Mucosa of rectum (tissue), 2 donors: ENCODE data around the gene NRDE2.

Experiments used
- H3K27ac ChIP-seq, 2 donors: one replicate each; pipeline ENCODE4 v1.7.0; 2013; ENCODE audit warnings: inconsistent platforms in 2 of 2, low read depth in 2 of 2, low read length in 2 of 2
- H3K27me3 ChIP-seq, 2 donors: one replicate each; pipeline ENCODE4 v1.7.0; 2013; ENCODE audit warnings: low read length in 2 of 2; ENCODE audit not compliant: control insufficient read depth in 2 of 2, insufficient read depth in 2 of 2
- H3K36me3 ChIP-seq, 2 donors: one replicate each; pipeline ENCODE4 v1.7.0; 2013; ENCODE audit warnings: low read length in 2 of 2; ENCODE audit not compliant: control insufficient read depth in 2 of 2, insufficient read depth in 2 of 2
- H3K4me1 ChIP-seq, 2 donors: one replicate each; pipeline ENCODE4 v1.7.0; 2013; ENCODE audit warnings: low read length in 2 of 2, mild to moderate bottlenecking in 1 of 2; ENCODE audit not compliant: control insufficient read depth in 2 of 2, insufficient read depth in 2 of 2
- H3K4me3 ChIP-seq, 2 donors: one replicate each; pipeline ENCODE4 v1.7.0; 2013; ENCODE audit warnings: low read length in 2 of 2
- H3K9ac ChIP-seq, 2 donors: one replicate each; pipeline ENCODE4 v1.7.0; 2013; ENCODE audit warnings: low read length in 2 of 2, low read depth in 1 of 2, mild to moderate bottlenecking in 1 of 2
- H3K9me3 ChIP-seq, 2 donors: one replicate each; pipeline ENCODE4 v1.7.0; 2013; ENCODE audit warnings: low read length in 2 of 2; ENCODE audit not compliant: control insufficient read depth in 2 of 2
- donor health status: healthy.
- donor health status: Normal muscosa, but diverticular disease.

Gene NRDE2, protein sequence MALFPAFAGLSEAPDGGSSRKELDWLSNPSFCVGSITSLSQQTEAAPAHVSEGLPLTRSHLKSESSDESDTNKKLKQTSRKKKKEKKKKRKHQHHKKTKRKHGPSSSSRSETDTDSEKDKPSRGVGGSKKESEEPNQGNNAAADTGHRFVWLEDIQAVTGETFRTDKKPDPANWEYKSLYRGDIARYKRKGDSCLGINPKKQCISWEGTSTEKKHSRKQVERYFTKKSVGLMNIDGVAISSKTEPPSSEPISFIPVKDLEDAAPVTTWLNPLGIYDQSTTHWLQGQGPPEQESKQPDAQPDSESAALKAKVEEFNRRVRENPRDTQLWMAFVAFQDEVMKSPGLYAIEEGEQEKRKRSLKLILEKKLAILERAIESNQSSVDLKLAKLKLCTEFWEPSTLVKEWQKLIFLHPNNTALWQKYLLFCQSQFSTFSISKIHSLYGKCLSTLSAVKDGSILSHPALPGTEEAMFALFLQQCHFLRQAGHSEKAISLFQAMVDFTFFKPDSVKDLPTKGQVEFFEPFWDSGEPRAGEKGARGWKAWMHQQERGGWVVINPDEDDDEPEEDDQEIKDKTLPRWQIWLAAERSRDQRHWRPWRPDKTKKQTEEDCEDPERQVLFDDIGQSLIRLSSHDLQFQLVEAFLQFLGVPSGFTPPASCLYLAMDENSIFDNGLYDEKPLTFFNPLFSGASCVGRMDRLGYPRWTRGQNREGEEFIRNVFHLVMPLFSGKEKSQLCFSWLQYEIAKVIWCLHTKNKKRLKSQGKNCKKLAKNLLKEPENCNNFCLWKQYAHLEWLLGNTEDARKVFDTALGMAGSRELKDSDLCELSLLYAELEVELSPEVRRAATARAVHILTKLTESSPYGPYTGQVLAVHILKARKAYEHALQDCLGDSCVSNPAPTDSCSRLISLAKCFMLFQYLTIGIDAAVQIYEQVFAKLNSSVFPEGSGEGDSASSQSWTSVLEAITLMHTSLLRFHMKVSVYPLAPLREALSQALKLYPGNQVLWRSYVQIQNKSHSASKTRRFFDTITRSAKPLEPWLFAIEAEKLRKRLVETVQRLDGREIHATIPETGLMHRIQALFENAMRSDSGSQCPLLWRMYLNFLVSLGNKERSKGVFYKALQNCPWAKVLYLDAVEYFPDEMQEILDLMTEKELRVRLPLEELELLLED

DNA sequence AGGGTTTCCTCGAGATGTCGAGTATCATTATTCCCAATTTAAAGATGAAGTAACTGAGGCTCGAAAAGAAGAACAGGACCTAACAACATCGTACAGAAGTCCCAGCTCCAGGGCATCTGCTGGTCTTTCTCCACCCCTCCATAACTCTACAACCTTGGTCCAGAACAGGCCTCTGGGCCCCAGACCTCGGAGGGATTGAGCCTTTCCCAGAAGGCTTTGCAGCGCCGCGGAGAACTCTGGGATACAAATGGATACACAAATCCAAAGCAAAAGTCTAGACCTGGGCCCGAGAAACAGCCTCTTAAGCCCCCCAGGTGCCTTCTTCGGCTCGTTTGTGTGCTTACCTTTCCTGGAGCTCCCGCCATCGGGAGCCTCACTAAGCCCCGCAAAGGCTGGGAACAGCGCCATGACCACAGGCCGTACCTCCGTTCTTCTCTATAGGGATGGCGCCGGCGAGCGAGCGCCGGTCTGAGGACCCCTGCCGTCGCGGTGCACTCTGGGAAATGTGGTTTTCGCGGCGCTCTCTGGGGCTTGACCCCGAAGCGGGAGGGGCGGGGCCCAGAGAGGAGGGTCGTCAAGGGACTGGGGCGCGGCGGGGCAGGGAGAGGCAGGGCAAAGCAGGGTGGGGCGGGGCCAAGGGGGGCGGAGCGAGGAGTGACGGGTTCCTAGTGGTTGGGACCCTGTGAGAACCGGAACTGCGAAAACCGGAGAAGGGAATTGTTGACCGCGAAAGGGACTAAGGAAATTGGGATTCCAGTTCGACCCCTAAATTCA is at the start of gene NRDE2:
NRDE2 (minus strand) TSS at position 445 of the 774 bp plus-strand sequence; CDS start at position 408, 37 bp downstream.
- Histone ChIP-seq H3K4me1 (peaks cover 3% of the 10 kb centered on the region in 2 donors), H3K27ac (peak within 1 kb of the TSS; percentile 67 to 83), H3K27me3 (no peaks in the 10 kb centered on the region), H3K4me3 (peak within 1 kb of the TSS; percentile 83 to 94), H3K9ac (peak within 1 kb of the TSS; percentile 74 to 95), H3K36me3 (no peaks in the 10 kb centered on the region), H3K9me3 (no peaks in the 10 kb centered on the region)

DNA sequence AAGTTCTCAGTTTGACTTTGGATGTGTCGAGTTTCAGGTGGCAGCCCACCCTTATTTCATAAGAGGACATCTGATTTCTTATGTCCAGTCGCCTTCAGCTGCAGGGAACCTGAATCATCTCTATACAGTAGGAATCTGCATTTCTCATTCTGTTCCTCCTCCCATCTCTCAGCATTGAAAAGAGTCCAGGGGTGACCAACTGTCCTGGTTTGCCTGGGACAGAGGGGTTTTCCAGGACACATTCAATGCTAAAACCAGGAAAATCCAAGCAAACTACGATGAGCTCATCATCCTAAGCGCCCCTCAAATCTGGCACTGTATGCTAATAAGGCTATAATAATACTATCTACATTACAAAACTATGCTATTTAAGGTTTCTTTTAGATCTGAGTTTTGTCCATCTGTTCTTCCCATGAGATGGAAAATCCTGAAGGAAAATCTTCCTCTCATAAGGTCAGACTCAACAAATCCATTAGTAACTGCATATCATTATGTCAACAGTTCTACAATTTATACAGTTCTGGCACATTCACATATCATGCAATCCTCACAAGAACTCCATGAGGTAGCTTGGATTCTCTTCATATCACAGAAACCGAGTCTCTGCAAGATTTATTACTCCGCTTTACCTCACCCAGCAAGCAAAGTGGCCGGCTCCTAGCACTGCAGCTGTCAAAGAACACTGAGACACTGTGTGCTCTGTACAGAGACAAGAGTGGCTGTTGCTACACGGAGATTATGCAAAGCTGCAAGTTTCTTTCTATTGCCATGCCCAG is 49.5 kb upstream of the NRDE2 start:
- Histone ChIP-seq H3K36me3 (no peaks in the 10 kb centered on the region), H3K4me1 (peaks cover 30% of the 10 kb centered on the region in 2 donors), H3K9me3 (no peaks in the 10 kb centered on the region), H3K4me3 (peak overlapping the region; percentile 78 to 92), H3K27ac (peak overlapping the region; percentile 99 to 100), H3K9ac (peak overlapping the region; percentile 93 to 99), H3K27me3 (no peaks in the 10 kb centered on the region)

DNA sequence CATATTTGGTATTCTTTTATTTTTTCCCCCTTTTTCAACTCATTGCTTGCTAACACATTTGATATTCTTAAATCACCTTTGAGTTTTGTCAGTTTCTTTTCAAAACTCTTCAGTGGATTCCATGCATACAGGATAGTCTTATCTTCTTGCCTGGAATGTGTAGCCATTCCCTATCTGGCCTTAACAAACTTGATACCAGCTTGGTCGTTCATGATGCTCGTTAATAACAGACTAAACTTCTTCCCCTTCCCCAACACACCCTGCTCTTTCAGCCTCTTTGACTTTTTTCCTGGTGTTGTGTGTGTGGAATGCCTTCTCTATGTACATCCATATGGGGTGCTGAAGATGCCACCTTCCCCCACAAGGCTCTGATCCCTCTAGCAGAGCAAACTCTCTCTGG is 47.4 kb upstream of the NRDE2 start:
- Histone ChIP-seq H3K36me3 (no peaks in the 10 kb centered on the region), H3K27ac (no peak overlapping the region), H3K4me1 (peaks cover 18 to 20% of the 10 kb centered on the region in 2 donors), H3K27me3 (no peaks in the 10 kb centered on the region), H3K4me3 (no peak overlapping the region), H3K9ac (no peak overlapping the region), H3K9me3 (no peaks in the 10 kb centered on the region)

DNA sequence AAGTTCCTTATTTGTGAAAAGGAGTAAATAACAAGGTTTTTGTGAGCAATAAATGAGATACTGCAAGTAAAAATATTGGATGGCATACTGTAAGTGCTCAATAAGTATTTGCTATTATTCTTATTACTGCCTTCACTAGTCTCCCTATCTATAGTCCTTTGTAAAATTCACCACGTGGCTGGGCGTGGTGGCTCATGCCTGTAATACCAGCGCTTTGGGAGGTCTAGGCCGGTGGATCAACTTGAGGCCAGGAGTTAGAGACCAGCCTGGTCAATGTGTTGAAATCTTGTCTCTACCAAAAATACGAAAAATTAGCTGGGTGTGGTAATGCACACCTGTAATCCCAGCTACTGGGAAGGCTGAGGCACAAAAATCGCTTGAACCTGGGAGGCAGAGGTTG is 46.5 kb upstream of the NRDE2 start:
- H3K4me3 ChIP-seq, result no peak overlapping the region
- H3K9me3 ChIP-seq, result no peaks in the 10 kb centered on the region
- peaks cover 15 to 17% of the 10 kb centered on the region in 2 donors for H3K4me1 ChIP-seq
- no peaks in the 10 kb centered on the region for H3K36me3 ChIP-seq
- H3K27me3 ChIP-seq, result no peaks in the 10 kb centered on the region
- no peak overlapping the region for H3K27ac ChIP-seq
- H3K9ac ChIP-seq, result no peak overlapping the region

DNA sequence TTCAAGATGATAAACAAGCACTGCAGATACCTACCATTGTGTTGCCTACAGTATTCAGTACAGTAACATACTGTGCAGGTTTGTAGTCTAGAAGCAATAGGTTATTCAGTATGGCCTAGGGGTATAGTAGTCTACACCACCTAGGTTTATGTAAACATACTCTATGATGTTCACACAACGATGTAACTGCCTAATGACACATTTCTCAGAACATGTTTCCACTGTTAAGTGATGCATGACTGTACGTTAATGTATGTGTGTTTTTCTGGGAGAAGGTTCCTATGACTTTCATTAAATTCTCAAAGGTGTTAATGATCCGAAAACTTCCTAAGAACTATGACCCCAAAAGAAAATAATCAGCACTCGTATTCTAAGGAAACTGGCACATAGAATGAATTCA is 44.2 kb upstream of the NRDE2 start:
- Histone ChIP-seq H3K9ac (no peak overlapping the region), H3K27me3 (no peaks in the 10 kb centered on the region), H3K4me3 (no peak overlapping the region), H3K36me3 (no peaks in the 10 kb centered on the region), H3K4me1 (peaks cover 2% of the 10 kb centered on the region in 2 donors), H3K9me3 (no peaks in the 10 kb centered on the region), H3K27ac (no peak overlapping the region)

DNA sequence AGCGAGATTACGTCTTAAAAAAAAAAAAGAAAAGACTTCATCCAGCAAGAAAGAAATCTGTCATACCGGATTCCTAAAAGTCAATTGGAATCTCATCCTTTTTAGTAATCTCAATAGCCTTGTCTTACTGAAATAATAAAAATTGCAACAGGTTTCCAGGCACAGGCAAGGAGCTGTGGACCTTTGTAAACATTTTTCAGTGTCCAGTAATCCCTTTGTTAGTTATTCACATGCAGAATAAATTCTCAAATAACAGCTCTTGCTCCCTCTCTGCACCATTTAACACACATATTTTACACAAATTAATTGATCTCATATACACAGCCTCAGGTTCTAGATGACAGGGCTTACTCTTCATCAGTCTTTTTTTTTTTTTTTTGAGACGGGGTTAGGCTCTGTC is 43.1 kb upstream of the NRDE2 start:
- H3K4me1 ChIP-seq, result no peaks in the 10 kb centered on the region
- no peaks in the 10 kb centered on the region for H3K27me3 ChIP-seq
- H3K27ac ChIP-seq, result no peak overlapping the region
- H3K9ac ChIP-seq, result no peak overlapping the region
- no peak overlapping the region for H3K4me3 ChIP-seq
- H3K9me3 ChIP-seq, result no peaks in the 10 kb centered on the region
- no peaks in the 10 kb centered on the region for H3K36me3 ChIP-seq

DNA sequence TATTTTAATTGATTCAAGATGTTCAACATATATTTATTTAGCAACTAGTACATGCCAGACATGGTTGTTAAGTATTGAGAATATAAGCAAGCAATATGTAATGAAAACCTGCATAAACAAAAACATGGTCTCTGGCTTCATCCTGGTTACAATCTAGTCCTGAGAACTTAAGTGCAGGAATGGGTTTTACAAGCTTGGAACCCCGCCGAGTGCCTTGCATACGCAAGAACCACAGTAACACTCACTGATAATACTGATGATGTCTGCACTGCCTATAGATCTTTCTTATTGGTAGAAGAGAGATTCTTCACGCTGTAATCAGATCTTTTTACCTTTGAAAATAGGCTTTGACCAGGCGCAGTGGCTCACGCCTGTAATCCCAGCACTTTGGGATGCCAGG is 42.1 kb upstream of the NRDE2 start:
- H3K9ac ChIP-seq, result no peak overlapping the region

DNA sequence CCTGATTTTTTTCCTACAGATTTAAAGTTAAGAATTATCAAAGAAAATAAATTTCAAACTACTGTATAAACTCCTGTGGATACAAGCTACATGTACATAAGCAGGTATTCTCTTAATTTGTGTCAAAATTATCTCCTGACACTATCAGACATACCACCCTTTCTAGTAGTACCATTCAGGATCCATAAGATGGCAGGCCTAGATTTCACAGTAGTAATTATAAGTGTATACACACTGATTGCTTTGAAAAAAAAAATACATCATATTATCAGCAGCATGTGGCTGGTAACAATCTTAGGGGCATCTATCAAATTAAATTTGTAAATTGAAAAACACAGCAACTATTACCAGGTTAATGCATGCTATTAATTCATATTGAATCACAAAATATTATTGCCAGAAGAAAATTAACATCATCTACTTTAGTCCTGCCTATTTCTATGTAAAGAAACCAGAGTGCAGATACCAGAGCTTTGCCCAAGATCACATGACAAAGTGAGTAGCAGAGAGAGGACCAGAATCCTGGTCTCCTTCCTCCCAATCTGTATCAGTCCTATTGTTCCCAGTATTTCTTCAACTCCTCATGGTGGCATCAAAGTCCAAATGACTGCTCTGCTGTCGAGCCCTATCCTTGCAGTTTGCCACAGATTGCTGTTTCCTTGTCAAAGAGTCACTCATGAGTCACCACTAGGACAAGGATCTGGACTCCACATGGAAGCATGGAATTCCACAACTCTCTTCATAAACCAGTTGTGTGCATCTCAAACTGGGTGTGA is 37.4 kb upstream of the NRDE2 start:
- no peaks in the 10 kb centered on the region for H3K27me3 ChIP-seq
- no peak overlapping the region for H3K27ac ChIP-seq
- no peaks in the 10 kb centered on the region for H3K9me3 ChIP-seq
- H3K9ac ChIP-seq, result no peak overlapping the region
- H3K4me3 ChIP-seq, result no peak overlapping the region
- H3K4me1 ChIP-seq, result peaks cover 3 to 9% of the 10 kb centered on the region in 2 donors
- H3K36me3 ChIP-seq, result no peaks in the 10 kb centered on the region

More for the DNA sequence above, 42.1 kb upstream of the NRDE2 start:
- no peaks in the 10 kb centered on the region for H3K27me3 ChIP-seq
- H3K27ac ChIP-seq, result no peak overlapping the region
- H3K4me3 ChIP-seq, result no peak overlapping the region
- H3K4me1 ChIP-seq, result peaks cover 2 to 3% of the 10 kb centered on the region in 2 donors
- no peaks in the 10 kb centered on the region for H3K9me3 ChIP-seq
- no peaks in the 10 kb centered on the region for H3K36me3 ChIP-seq
